Fibroblast of peridontal ligament (primary cell): ENCODE measurements around the gene EEF1E1.

Experiments used
- DNase-seq: peaks from one replicate; pipeline ENCODE4 v3.0.0-alpha.2; 2010; ENCODE audit errors: extremely low read depth

The EEF1E1 gene

DNA sequence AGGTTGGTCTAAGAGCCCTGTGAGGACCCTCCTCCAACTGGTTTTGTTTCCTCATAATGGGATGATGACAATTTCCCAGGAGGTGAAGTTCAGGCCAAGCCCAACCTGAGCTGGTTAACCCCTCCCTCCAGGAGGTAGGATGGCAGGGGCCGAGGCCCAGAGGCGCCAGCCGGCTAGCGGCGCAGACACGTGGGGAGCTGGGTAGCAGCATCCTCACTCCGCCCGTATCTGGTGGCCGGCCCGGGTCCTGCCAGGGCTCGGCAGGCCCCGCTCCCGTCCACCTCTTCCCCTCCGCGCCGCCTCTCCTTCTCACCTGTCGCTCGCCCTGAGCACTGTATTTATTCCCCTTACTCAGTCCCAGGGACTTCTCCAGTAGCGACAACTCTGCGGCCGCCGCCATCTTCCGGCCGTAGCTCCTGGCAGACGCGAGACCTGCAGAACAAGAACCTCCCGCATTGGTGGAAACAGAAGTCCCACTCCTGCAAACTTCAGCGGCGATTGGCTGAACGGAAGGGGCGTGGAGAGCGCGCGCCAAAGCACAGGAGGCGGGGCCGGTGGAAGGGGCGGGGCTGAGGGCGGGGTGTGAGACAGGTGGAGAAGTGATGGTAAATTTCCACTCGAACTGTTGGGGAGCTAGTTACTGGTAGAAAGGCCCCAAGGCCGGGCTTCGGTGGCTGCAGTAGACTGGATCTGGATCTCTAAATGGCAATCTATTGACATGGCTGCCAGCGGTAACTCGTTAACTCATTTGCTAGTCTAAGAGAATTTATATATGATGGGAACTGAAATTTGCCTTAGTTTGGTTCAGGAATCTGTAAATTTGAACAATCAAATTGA, at the start of gene EEF1E1:
Gene EEF1E1, minus strand, starts transcription at position 427 of the 837 bp plus-strand sequence. Its CDS starts 27 bp downstream, at position 400.
- peak; percentile 90 for DNase-seq

DNA sequence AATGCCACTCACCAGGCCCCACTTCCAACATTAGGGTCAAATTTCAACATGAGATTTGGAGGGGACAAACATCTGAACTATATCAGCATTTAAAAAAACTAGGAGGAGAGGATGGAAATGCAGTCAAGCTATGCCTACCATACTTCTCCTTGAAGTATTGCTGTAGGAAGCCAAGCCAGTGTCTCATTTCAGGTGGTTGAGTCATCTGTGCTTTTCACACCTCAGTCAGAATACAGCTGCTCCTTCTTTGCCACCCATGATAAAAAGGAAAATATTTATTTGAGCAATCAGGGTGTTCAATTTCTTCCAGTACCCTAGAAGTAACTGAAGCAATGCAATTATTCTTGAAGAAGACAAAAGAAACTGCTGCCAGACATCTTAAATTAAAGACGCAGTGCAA, 47.0 kb upstream of the EEF1E1 start:
- DNase-seq: no peak

DNA sequence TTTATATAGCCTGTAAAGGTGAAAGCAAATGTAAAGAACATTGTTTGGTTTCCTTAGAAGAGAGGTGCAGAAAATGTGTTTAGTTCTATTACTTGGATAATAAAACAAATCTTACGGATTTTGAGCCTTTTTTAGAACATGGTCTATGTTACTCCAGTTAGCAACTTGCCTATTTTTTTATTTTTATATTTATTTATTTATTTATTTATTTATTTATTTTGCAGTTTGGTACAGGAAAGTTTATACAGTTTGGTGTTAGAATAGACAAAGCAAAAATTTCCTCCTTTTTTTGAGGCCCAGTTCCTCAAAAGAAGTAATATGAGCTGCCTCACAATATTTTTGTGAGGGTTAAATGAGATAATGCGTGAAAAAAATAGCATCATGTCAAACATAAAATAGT, 41.6 kb upstream of the EEF1E1 start:
- DNase-seq: no peak

DNA sequence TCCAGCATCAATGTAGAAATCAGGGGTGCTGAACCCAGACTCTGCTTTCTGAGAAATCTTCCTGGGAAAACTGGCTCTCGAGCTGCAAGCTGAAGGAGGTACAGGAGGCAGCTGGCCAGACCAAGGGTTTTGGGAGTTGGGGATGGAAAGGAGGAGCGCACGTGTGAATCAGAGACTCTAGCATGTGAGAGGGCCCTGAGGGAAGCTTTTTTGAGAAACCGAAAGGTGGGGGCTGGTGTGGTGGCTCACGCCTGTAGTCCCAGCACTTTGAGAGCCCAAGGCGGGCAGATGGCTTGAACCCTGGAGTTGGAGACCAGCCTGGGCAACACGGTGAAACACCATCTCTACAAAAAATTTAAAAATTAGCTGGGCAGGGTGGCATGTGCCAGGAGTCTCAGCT, 37.1 kb upstream of the EEF1E1 start:
- no peak for DNase-seq

DNA sequence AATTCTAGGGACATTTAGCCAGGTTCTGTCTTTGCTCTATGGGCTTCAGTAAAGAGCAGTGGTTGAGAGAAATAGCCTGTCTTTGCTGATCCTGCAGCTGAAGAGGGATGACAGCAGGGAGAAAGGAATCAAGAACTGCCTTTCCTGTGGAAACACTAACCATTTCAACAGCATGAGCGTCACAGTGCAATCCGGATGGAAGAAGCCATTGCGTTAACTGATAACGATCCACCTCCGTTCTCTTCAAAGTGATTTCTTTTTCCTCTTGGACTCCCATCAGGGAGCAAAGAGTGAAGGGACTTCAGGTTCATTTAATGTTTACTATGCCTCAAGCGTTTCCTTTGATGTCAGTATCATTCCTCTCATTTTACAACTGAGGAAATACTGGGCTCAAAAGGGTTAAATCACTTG, 35.2 kb upstream of the EEF1E1 start:
- no peak for DNase-seq

DNA sequence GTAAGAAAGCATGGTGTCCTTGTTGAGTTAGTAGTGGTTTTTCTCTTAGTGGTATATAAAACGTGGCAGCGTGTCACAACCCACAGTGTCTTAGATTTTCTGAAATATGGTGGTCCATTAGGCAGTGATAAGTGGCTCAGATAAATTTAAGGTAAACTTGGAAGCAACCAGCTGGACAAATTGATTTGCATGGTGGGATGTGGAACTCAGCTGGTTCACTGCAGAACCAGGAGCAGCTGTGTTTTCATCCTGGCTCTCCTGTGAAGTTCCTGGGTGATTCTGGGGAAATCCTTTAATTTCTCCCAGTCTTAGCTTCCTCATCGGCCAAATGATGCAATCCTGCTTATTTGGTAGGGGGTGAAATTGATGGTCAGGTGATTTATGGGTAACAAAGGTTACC, 32.9 kb upstream of the EEF1E1 start:
- DNase-seq: no peak

DNA sequence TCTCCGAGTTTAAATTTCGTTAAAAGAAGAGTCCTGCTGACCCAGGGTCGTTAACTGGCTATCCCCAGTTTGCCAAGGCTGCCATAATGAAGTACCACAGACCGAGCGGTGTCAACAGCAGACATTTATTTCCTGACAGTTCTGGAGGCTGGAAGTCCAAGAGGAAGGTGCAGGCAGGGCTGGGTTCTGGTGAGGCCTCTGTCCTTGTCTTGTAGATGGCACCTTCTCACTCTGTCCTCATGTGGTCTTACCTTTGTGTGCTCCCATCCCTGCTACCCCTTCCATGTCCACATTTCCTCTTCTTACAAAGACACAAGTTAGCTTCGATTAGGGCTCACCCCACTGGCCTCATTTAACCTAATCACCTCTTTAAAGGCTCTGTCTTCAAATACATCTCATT, 29.8 kb upstream of the EEF1E1 start:
- DNase-seq: no peak

DNA sequence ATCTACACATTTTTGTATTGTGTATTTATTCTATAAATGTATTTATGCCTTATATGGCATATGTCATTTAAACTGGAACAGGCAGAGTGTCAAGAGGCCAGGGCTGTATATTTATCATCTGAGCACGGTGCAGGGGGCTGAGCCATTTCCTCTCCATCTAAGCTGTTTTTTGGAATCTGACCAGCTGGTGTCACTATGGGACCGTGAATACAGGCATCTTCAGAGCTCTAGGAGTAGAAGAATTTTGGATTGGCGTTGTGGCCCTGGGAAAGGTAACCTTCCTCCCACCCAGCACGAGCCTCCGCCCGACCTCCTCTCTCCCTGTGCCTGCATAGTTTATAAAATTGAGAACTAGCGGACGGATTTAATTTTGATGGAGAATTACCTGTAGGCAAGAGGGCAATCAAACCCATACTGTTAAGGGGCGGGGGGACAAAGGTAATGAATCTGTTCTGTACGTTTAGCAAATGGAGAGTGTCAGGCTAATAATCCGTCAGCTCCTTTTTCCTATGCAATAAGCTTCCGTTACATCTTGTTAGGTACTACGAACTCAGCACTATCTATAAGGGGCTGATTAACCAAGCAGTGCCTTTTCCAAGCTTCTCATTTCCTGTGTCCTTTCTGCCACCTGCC, 29.0 kb upstream of the EEF1E1 start:
- DNase-seq: peak; percentile 84

DNA sequence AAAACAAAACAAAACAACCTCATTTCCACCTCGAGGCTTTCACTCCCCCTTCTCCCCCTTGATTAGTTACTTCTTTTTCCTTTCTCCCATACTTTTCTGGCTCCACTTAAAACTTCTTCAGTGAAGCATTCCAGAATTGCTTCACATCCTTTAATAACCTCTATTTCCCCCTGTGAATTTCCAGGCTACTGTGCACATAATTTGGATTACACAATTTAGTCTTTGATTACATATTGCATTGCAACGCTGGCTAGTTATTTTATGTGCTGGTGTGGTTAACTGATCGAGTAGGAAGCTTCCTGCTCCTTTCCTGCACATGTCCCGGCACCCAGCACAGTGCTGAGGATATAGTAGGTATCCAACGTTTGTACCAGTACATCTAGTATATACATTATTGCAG, 28.1 kb upstream of the EEF1E1 start:
- peak; percentile 82 for DNase-seq

DNA sequence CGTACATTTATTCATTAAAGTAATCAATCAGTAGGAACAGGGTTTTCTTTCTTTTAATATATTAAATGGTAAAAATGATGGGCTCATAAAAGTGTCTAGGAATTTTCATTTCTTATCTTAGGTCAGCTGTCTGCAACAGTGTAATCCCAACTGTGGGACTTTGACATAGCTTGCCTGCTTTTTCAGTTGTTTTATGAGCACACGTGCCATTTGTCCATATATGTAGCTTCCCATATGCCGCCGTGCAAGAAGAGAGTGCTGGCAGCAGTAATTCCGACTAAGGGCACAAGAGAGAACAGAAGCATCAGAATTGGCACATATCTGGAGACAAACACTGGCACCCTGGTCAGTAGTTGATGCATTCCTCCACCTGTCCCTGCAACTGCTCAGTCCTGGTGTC, 20.9 kb upstream of the EEF1E1 start:
- no peak for DNase-seq

DNA sequence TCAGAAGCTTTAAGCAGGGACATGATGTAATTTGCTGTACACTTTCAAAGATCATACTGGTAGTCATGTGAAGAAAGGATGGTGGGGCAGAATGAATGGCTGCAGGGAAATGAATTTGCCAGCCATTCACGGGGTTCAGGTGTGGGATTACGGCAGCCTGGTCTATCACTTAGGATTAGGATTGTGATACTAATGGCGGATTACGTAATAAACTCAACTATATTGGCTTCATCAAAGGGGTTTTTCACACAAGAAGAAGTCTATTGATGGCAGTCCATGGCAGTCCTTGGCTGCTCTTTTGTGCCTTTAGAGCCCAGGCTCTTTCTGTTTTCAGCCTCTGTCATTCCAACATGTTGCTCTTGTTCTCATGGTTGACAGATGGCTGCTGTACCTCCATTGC, 12.6 kb upstream of the EEF1E1 start:
- DNase-seq: no peak

DNA sequence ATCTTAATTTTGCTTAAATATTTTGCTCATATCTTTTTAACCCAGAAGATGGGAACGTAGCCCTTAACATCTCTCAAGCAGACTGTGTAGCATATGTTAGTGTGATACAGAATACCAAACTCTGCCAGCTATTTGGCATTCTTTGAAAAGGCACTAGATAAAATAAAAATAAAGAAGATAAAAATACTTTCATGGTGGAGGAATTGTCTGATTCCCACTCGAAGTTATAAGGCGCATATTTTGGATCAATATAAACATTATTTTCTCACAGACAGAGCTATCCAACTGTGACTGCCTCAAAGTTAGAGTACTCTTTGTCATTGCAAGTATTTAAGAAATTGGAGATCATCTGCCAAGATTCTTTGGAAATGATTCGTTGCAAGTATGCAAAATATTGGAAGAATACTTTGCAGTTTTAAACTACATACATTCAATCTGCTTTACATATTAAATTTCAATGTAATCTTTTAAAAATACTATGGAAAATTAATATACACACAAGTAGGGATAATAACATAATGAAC, 10.8 kb upstream of the EEF1E1 start:
- peak; percentile 62 for DNase-seq

DNA sequence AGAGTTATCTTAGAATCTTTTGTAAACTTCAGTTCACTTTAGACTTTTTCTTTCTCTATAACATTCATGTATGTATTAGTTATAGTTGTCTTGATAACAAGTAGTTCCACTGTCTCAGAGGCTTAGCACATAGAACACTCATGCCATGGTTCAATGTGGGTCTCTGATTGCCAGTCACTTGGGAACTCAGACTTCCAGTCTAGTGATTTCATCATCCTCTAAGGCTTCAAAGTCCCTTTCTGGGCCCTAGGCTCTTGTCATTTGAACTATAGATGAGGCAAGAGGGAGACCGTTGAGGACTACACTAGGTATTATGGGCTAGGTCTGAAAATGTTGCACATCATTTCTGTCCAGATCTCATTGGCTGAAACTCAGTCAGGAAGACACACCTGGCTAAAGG, 8.4 kb upstream of the EEF1E1 start:
- DNase-seq: no peak

DNA sequence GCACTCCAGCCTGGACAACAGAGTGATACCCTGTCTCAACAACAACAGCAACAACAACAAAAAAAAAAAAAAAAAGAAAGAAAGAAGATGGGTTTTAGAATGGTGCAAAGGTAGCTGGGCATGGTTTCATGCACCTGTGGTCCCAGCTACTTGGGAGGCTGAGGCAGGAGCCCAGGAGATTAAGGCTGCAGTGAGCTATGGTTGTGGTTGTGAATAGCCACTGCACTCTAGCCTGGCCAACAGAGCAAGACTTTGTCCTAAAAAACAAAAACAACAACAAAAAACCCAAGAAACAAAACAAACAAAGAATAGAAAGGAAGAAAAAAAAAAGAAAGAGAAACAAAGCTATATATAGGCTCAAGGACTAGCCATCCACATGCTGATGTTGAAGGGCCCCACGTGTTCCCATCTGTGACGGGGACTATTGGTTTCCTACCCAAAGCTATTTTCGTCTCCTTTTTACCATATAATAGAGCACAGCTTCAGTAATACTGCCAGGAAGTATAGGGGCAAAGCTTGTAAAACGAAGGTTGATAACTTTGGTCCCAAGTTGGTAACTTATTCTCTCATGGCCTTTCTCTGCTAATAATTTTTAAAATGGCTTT, 7.9 kb upstream of the EEF1E1 start:
- DNase-seq: no peak

DNA sequence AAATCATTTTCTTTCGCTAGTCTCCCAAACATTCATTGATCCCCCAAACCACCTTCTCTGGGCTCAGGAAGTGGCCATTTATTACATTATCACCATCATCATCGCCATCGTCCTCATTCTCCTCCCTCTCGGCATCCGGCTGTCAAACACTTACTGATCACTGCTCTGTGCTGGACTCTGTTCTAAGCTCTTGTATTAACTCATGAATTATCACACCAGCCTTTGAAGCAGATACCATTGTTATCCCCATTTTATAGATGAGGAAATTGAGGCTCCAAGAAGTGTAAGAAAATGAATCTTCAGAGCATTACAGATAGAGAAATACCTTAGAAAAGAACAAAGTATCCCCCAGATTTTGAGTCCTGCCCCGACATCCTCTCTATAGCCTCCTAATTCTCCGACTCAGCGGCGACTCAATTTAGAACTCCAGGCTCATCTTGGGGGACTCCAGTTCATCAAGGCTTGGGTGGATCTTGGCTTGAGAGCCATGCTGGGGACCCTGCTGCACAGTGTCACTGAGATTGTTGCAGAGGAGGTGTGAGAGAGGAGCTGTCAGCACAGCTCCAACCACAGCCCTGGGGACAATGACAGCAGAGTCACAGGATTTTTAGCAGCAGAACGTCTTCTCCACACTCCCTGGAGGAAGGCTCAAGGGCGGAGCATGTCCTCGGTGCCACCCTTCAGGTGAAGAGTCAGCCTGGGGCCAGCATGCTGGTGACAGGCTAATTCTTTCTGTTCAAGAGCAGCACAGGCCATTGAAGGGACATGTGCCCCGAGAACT, 6.6 kb upstream of the EEF1E1 start:
- DNase-seq: no peak

DNA sequence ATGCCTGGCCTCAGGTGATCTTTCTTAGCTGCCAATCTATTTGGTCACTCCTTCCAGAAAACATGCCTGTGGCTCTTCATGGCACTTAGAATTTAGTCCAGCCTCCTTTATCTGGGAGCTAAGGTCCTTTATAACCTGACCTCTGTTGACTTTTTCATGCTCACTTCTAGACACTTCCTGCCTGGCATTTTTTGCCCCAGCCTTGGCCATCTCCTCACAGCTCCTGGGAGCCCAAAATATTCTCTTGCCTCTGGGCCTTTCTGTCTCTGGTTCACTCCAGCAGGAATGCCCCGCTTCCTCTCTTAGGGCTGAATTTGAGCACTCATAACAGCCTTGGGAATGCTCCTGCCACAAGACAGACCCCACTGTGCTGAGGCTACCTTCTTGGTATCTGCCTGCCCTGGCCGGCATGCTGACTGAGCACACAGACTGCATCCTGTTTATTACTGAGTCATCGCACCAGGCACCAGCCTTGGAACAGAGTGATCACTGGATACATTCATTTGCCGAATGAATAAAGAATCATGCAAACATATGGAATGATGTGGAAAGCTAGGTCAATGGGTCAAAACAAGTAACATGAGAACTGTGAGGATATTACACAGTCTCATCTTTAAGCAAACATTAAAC, 5.8 kb upstream of the EEF1E1 start:
- DNase-seq: peak; percentile 92

DNA sequence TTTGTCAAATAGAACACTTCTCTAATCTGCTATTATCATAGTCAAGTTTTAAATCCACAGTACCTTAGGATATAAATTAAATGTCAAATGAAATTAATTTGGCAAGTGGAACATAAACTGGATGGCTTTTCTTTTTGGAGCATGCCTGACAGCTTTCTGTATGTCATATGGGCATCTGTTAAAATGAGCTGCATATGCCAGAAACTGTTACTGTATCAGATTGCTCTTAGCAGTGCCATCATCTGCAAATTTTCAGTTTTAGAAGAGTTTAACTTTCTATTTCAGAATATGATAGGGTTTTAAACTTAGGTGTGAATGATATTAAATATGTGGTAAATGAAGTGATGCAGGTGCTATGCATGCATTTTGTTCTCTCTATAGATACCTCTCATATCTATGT, 3.4 kb upstream of the EEF1E1 start:
- no peak for DNase-seq

DNA sequence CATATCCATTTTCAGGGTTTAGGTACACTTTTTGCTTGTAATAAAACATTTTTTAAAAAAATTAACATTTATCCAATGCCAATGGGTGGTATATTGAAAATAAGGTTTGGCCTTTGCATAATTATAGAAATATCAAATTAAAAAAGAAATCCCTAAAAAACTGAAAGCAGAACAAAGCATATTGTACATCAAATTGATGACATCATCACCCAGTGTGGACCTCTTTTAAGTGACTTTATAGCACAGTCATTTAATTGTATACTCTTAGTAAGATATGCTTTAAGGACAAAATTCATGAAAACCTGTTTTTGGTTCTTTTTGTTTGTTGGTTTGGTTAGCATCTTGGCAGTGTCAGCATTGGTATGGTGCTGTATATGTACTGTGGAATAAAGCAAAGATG, 1.4 kb upstream of the EEF1E1 start:
- no peak for DNase-seq

DNA sequence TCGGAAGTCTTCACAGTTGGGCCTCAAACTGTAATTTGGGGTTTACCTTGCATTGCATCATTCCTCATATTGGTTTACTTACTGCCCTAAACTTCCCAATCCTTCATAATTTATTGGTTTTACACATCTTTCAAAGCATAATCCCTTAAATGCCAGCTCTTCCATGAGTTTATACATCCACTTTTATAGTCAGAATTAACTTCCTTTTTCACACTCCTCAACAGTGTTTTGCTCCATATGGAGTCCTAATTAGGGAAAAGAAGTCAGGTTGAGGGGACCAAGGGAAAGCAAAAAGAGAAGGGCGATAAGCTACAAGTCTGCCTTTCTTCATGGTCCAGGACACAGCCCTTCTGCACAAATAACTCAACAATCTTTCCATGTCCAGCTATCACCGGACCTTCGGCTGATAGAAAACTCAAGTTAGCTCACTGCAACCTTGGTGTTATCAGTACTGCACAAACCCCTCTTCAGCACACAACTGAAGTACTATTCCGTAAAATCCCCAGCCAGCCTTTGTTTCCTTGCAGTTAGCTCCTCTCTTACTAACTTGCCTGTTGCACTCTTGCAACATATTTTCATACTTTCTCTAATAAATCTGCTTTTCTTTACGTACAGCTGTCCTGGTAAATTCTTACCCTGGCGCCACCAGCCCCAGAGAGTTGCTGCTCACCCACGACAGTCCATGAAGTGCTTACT, 2.0 kb downstream of the EEF1E1 start:
- peak; percentile 25 for DNase-seq

DNA sequence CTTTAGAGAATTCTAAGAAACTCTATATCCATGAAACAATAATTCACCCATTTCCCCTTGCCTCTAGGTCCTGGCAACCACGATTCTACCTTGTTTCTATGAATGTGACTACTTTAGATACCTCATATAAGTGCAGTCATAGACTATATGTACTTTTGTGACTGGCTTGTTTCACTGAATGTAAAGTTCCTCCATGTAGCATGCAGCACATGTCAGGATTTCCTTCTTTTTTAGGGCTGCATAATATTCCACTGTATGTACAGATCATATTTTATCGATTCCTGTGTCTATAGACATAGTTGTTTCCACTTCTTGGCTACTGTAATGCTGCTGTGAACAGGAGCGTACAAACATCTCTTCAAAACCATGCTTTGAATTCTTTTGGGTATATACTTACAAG, 11.7 kb downstream of the EEF1E1 start:
- no peak for DNase-seq

DNA sequence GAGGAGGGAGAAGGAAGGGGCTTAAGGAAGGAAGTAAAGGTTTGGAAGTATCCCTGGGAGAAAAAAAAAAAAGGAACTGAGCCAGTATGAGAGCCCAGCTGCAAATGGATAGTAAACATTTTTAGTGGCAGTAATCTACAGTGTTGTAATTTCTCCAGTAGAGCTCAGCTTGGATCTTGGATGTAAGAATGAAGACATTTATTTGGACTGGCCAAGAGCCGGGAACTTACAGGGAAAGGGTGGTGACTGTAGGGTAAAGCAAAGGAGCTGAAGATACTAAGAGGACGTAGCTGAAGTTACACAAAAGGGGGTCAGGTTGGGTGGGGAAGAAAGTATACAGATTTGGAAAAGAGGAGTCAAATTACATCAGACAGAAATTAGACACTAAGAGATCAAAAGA, 13.5 kb downstream of the EEF1E1 start:
- DNase-seq: peak; percentile 26
